ENCODE data around the gene SOX8. TPM values are rescaled to one million over a fixed set of nuclear protein-coding genes. Genes with fewer than 3 reads are reported as not detected.

The SOX8 gene
- total and polyA plus RNA-seq, 4 donors = 0.33 to 4.0 (median 0.39) TPM

- no peak for TF ChIP-seq CTCF (IDR thresholded peaks at IDR 0.05; ENCODE audit: control extremely low read depth, extremely low read depth)
- H3K27me3 ChIP-seq (ENCODE audit: control insufficient read depth in 3 of 3, insufficient read depth in 3 of 3, low read length in 2 of 3) = no peaks in the 10 kb centered on the region
- H3K4me3 ChIP-seq = no peak overlapping the region
- no peak for ATAC-seq (ENCODE audit: insufficient read depth, low FRiP score)
- DNase-seq = no peak
- no peaks in the 10 kb centered on the region for H3K9me3 ChIP-seq (ENCODE audit: control insufficient read depth in 4 of 4, insufficient read depth in 3 of 4, low read length in 3 of 4)
- H3K4me1 ChIP-seq (ENCODE audit: control insufficient read depth in 5 of 5, insufficient read depth in 5 of 5, low read length in 5 of 5) = no peaks in the 10 kb centered on the region
- H3K36me3 ChIP-seq (ENCODE audit: control insufficient read depth in 4 of 4, insufficient read depth in 4 of 4, low read length in 4 of 4) = peaks cover 0 to 26% (median 3%) of the 10 kb centered on the region in 4 donors
- no peak overlapping the region for H3K27ac ChIP-seq (ENCODE audit: low read depth in 1 of 2, low read length in 1 of 2)
- no peak overlapping the region for H3K9ac ChIP-seq (ENCODE audit: insufficient read depth in 1 of 2, low read length in 2 of 2)
- WGBS, 2 donors = 96 to 97% methylated on average over 10 of the region's 10 CpGs
Measured at GRCh38 chr16:934178-934577, 47.4 kb upstream of the SOX8 start.

GRCh38 chr16:935684-936083, 45.9 kb upstream of the SOX8 start:
- Histone ChIP-seq H3K4me1 (ENCODE audit: control insufficient read depth in 5 of 5, insufficient read depth in 5 of 5, low read length in 5 of 5) (no peaks in the 10 kb centered on the region), H3K9me3 (ENCODE audit: control insufficient read depth in 4 of 4, insufficient read depth in 3 of 4, low read length in 3 of 4) (peaks cover 0 to 3% (median 0%) of the 10 kb centered on the region in 4 donors), H3K27ac (ENCODE audit: low read depth in 1 of 2, low read length in 1 of 2) (no peak overlapping the region), H3K36me3 (ENCODE audit: control insufficient read depth in 4 of 4, insufficient read depth in 4 of 4, low read length in 4 of 4) (peaks cover 0 to 21% (median 6%) of the 10 kb centered on the region in 4 donors), H3K4me3 (no peak overlapping the region), H3K27me3 (ENCODE audit: control insufficient read depth in 3 of 3, insufficient read depth in 3 of 3, low read length in 2 of 3) (no peaks in the 10 kb centered on the region), H3K9ac (ENCODE audit: insufficient read depth in 1 of 2, low read length in 2 of 2) (no peak overlapping the region)
- ATAC-seq (ENCODE audit: insufficient read depth, low FRiP score) (no peak), DNase-seq (no peak)
- no peak for TF ChIP-seq CTCF (IDR thresholded peaks at IDR 0.05; ENCODE audit: control extremely low read depth, extremely low read depth)
- WGBS, 2 donors = 78 to 81% methylated on average over 11 of the region's 11 CpGs

- H3K9ac ChIP-seq (ENCODE audit: insufficient read depth in 1 of 2, low read length in 2 of 2) = no peak overlapping the region
- 69 to 79% methylated on average over 8 of the region's 8 CpGs for WGBS, 2 donors
- H3K27ac ChIP-seq (ENCODE audit: low read depth in 1 of 2, low read length in 1 of 2) = no peak overlapping the region
- H3K4me1 ChIP-seq (ENCODE audit: control insufficient read depth in 5 of 5, insufficient read depth in 5 of 5, low read length in 5 of 5) = no peaks in the 10 kb centered on the region
- peaks cover 0 to 14% (median 9%) of the 10 kb centered on the region in 4 donors for H3K36me3 ChIP-seq (ENCODE audit: control insufficient read depth in 4 of 4, insufficient read depth in 4 of 4, low read length in 4 of 4)
- TF ChIP-seq CTCF (IDR thresholded peaks at IDR 0.05; ENCODE audit: control extremely low read depth, extremely low read depth) = no peak
- no peaks in the 10 kb centered on the region for H3K27me3 ChIP-seq (ENCODE audit: control insufficient read depth in 3 of 3, insufficient read depth in 3 of 3, low read length in 2 of 3)
- DNase-seq (no peak), ATAC-seq (ENCODE audit: insufficient read depth, low FRiP score) (no peak)
- H3K4me3 ChIP-seq = no peak overlapping the region
- H3K9me3 ChIP-seq (ENCODE audit: control insufficient read depth in 4 of 4, insufficient read depth in 3 of 4, low read length in 3 of 4) = peaks cover 0 to 10% (median 2%) of the 10 kb centered on the region in 4 donors
Measured at GRCh38 chr16:937311-937710, 44.3 kb upstream of the SOX8 start.

- no peaks in the 10 kb centered on the region for H3K27me3 ChIP-seq (ENCODE audit: control insufficient read depth in 3 of 3, insufficient read depth in 3 of 3, low read length in 2 of 3)
- H3K9me3 ChIP-seq (ENCODE audit: control insufficient read depth in 4 of 4, insufficient read depth in 3 of 4, low read length in 3 of 4) = peaks cover 0 to 14% (median 5%) of the 10 kb centered on the region in 4 donors
- peaks cover 0 to 14% (median 9%) of the 10 kb centered on the region in 4 donors for H3K36me3 ChIP-seq (ENCODE audit: control insufficient read depth in 4 of 4, insufficient read depth in 4 of 4, low read length in 4 of 4)
- no peak for TF ChIP-seq CTCF (IDR thresholded peaks at IDR 0.05; ENCODE audit: control extremely low read depth, extremely low read depth)
- H3K4me1 ChIP-seq (ENCODE audit: control insufficient read depth in 5 of 5, insufficient read depth in 5 of 5, low read length in 5 of 5) = no peaks in the 10 kb centered on the region
- no peak overlapping the region for H3K9ac ChIP-seq (ENCODE audit: insufficient read depth in 1 of 2, low read length in 2 of 2)
- DNase-seq = no peak
- 79 to 83% methylated on average over 6 of the region's 6 CpGs for WGBS, 2 donors
- ATAC-seq (ENCODE audit: insufficient read depth, low FRiP score) = no peak
- H3K4me3 ChIP-seq = no peak overlapping the region
- H3K27ac ChIP-seq (ENCODE audit: low read depth in 1 of 2, low read length in 1 of 2) = no peak overlapping the region
Measured at GRCh38 chr16:937723-938122, 43.8 kb upstream of the SOX8 start.
